Ovary (tissue), 9 donors: ENCODE data around the gene FIGNL2. TPM values are rescaled to one million over a fixed set of nuclear protein-coding genes. Genes with fewer than 3 reads are reported as not detected.

ENCODE experiments used
- DNase-seq, 5 donors: peaks; one replicate each; pipeline ENCODE4 v3.0.0-alpha.2; 2019 to 2020
- H3K27ac ChIP-seq, 2 donors: fragments of 200-600 bp; one replicate each; pipeline versions ENCODE4 v1.5.1 to v1.8.0; 2019 to 2022
- H3K27me3 ChIP-seq: fragments of 200-600 bp; one replicate; pipeline ENCODE4 v1.8.0; 2022
- H3K36me3 ChIP-seq: fragments of 200-600 bp; sonication (generic); one replicate; pipeline ENCODE4 v1.5.1; 2019
- H3K4me1 ChIP-seq: one replicate; pipeline ENCODE4 v1.8.1; 2013; ENCODE audit warnings: mild to moderate bottlenecking, moderate library complexity; ENCODE audit not compliant: insufficient read depth
- H3K4me3 ChIP-seq: fragments of 200-600 bp; sonication (generic); one replicate; pipeline ENCODE4 v1.5.1; 2017
- H3K9me3 ChIP-seq, 2 donors: fragments of 200-600 bp in 1 of 2; sonication (generic) in 1 of 2; one replicate each; pipeline versions ENCODE4 v1.5.1 to v1.8.1; 2013 to 2019; ENCODE audit warnings: mild to moderate bottlenecking in 1 of 2, moderate library complexity in 1 of 2
- EP300 ChIP-seq: sonication (generic); formaldehyde crosslinking; IDR thresholded peaks from one replicate; pipeline ENCODE4 v1.6.1; 2017; ENCODE audit warnings: antibody characterized with exemption
- POLR2A ChIP-seq: fragments of 450-650 bp; IDR thresholded peaks from one replicate; pipeline ENCODE4 v1.6.1; 2017; ENCODE audit warnings: antibody characterized with exemption, mild to moderate bottlenecking, moderate library complexity
- WGBS, 3 donors: extraction: QIAGEN DNeasy Blood & Tissue Kit in 1 of 3; methylation state at CpG; one replicate each; pipeline versions ENCODE4 v1.1.5 to v1.1.7; 2013 to 2017; 5-methylcytosine and 5-hydroxymethylcytosine counted together
- intact Hi-C, 4 donors: fragments of 100-400 bp; cut with DNase I; formaldehyde crosslinking; loops; one replicate each; pipeline versions ENCODE4 v1.11.0 to v1.15.1; 2022 to 2023
- polyA plus RNA-seq, 2 donors: library from polyadenylated mRNA; stranded (reverse); fragments of 200-250 nt in 1 of 2; fragments of 350-450 nt in 1 of 2; fragmentation: Illumina TruSeq in 1 of 2; extraction: RNeasy Lipid Tissue Mini Kit (QIAGEN cat#74804) in 1 of 2; gene quantifications; one replicate each; pipeline ENCODE4 v1.2.3, GENCODE V29; 2013 to 2014
- total RNA-seq, 7 donors: library from RNA; depleted of rRNA in 2 of 7; stranded (reverse); fragments of >200 nt in 2 of 7; fragmentation: NEBNext Ultra II Directional in 3 of 7; extraction: Animal tissue kit (Norgen Biotek cat#: 25700) in 3 of 7; gene quantifications; one replicate each; pipeline versions ENCODE4 v1.1.0 to v1.2.4, GENCODE V29; 2016 to 2023
- TF ChIP-seq, protein P1 (sequence below), 3 donors: fragments of 450-650 bp in 2 of 3; fragments of 200-600 bp in 1 of 3; IDR thresholded peaks; one replicate each; pipeline versions ENCODE4 v1.5.1 to v1.8.0; 2016 to 2022; ENCODE audit warnings: antibody characterized with exemption in 3 of 3, mild to moderate bottlenecking in 1 of 3
- donor health status: DM: no; HTN: no; CAD: no; lungs with moderate emphysema.
- donor health status: DM: no; HTN: no; CAD: no.
- donor health status: Bipolar disorder and iron deficiency.
- donor health status: DM: yes; HTN: yes; CAD: no.
- donor health status: DM: no; HTN: no; CAD: no.
- donor health status: DM: yes; HTN: yes; CAD: no.

FIGNL2 gene
- total and polyA plus RNA-seq, 9 donors = 0.11 to 0.50 (median 0.22) TPM

DNA sequence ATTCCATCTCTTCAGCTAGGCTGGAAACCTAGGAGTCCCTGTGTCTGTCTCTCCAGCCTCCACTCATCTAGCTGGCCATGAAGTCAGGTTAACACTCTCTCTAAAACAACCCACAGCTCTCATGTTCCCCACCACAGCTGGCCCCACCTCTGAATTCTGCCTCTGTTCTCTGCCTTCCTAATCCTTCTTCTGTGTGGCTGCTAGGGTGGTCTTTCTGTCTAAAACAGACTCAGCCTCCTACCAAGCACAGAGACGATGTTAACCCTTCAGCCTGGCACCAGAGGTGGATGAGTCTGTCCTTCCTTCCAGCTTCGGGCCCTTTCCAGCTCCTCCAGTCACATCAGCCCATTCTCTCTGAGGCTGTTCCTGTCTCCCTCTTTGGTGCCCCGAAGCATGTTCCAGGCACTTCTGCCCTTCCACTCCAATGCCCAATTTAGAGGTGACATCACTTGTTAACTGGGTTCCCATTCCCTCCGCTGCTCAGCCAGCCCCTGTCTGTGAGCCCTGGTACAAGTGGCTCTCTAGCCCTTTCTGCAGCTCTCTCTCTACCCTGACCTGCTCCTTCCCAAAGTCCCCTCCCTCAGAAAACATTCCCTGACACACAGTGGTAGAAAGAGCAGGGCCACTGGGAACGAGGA is 9.1 kb downstream of the FIGNL2 start:
- H3K27ac ChIP-seq = no peak overlapping the region
- H3K4me1 ChIP-seq = no peaks in the 10 kb centered on the region
- DNase-seq = no peak
- no peaks in the 10 kb centered on the region for H3K9me3 ChIP-seq
- 69 to 82% (median 73%) methylated on average over 5 of the region's 5 CpGs for WGBS, 3 donors
- intact Hi-C loops = no loop called here
- no peak for TF ChIP-seq EP300
- TF ChIP-seq, protein P1, sequence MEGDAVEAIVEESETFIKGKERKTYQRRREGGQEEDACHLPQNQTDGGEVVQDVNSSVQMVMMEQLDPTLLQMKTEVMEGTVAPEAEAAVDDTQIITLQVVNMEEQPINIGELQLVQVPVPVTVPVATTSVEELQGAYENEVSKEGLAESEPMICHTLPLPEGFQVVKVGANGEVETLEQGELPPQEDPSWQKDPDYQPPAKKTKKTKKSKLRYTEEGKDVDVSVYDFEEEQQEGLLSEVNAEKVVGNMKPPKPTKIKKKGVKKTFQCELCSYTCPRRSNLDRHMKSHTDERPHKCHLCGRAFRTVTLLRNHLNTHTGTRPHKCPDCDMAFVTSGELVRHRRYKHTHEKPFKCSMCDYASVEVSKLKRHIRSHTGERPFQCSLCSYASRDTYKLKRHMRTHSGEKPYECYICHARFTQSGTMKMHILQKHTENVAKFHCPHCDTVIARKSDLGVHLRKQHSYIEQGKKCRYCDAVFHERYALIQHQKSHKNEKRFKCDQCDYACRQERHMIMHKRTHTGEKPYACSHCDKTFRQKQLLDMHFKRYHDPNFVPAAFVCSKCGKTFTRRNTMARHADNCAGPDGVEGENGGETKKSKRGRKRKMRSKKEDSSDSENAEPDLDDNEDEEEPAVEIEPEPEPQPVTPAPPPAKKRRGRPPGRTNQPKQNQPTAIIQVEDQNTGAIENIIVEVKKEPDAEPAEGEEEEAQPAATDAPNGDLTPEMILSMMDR (IDR thresholded peaks at IDR 0.05) = no peak
- TF ChIP-seq POLR2A = no peak
- no peaks in the 10 kb centered on the region for H3K36me3 ChIP-seq
- H3K27me3 ChIP-seq = no peaks in the 10 kb centered on the region
- no peak overlapping the region for H3K4me3 ChIP-seq

DNA sequence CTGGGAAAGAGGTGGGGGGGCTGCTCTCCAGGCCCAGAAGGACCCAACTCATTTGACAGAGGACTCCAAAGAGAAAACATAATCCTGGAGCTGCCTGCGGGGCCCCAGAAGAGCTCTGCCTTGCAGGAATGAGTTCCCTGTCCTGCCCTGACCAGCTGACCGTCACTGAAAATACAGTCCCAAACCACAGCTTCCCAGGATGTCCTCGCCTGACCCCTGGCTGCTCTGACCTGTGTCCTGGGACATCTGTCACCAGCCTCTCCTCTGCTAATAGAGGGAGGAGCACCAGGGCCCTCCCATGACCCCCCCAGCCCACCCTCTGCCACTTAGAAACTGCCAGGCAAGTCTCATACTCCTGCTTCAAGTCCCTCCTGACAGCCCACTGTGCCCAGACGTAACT is 9.8 kb downstream of the FIGNL2 start:
- TF ChIP-seq, protein P1 (IDR thresholded peaks at IDR 0.05) = no peak
- TF ChIP-seq EP300 = no peak
- WGBS, 3 donors = 60 to 72% (median 62%) methylated on average over 4 of the region's 4 CpGs
- Histone ChIP-seq H3K36me3 (no peaks in the 10 kb centered on the region), H3K4me1 (no peaks in the 10 kb centered on the region), H3K27me3 (no peaks in the 10 kb centered on the region), H3K27ac (no peak overlapping the region), H3K9me3 (no peaks in the 10 kb centered on the region), H3K4me3 (no peak overlapping the region)
- DNase-seq = no peak
- intact Hi-C loops = no loop called here

DNA sequence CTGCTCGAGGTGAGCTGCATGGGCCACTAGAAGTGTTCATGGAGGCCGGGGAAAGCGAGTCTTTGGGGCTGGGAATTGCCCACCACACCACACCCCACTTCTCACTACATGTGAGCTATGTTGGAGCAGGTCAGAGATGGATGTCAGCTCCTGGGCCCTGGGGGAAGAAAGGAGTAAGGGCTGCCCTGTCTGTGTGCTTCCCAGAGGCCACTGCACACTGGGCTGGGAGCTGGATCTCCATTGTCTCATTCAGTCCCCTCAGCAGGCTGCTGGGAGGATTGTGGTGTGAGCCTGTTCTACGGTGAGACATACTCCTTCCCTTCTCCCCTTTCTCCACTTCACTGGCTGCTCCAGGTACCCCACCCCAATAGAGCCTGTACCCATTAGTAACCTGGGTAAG is 10.5 kb downstream of the FIGNL2 start:
- H3K36me3 ChIP-seq = no peaks in the 10 kb centered on the region
- no peak for DNase-seq
- TF ChIP-seq, protein P1 (IDR thresholded peaks at IDR 0.05) = no peak
- TF ChIP-seq POLR2A (no peak), EP300 (no peak)
- no peaks in the 10 kb centered on the region for H3K4me1 ChIP-seq
- H3K27me3 ChIP-seq = no peaks in the 10 kb centered on the region
- H3K9me3 ChIP-seq = no peaks in the 10 kb centered on the region
- 59 to 75% (median 66%) methylated on average over 4 of the region's 4 CpGs for WGBS, 3 donors
- no peak overlapping the region for H3K4me3 ChIP-seq
- intact Hi-C loops = no loop called here
- H3K27ac ChIP-seq = no peak overlapping the region

DNA sequence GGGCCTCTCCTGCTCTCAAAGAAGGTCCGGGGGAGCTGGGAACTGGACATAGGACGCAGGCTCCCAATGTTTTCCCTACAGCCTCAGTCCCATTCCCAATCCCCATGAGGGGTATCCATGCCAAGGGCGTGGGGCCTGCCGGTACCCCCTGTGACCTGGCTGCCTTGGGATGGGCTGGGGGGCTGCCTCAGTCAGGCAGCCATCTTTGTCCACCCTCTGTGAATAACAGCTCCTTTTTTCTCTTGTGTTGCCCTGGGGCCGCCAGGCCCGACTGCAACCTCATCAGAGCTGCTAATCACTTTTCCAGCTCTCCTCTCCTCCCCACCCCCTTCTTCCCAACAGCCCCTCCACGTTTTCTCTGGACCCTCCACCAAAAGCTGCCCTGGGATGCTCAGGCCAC is 11.2 kb downstream of the FIGNL2 start:
- WGBS, 3 donors = 64 to 68% (median 66%) methylated on average over 7 of the region's 7 CpGs
- no peaks in the 10 kb centered on the region for H3K36me3 ChIP-seq
- no peaks in the 10 kb centered on the region for H3K9me3 ChIP-seq
- no peak overlapping the region for H3K4me3 ChIP-seq
- no peak for TF ChIP-seq EP300
- TF ChIP-seq, protein P1 (IDR thresholded peaks at IDR 0.05) = no peak
- intact Hi-C loops = no loop called here
- no peak overlapping the region for H3K27ac ChIP-seq
- no peak for DNase-seq
- H3K4me1 ChIP-seq = no peaks in the 10 kb centered on the region
- no peaks in the 10 kb centered on the region for H3K27me3 ChIP-seq
